GM19193 (cell line): Measurements from ENCODE around the gene SMARCD1.
A peak's percentile ranks its signal among the peaks of the same experiment; 100 is the strongest.

Experiments used
- POLR2A ChIP-seq: IDR thresholded peaks from 4 replicates; pipeline ENCODE4 v1.6.1; 2011; ENCODE audit not compliant: insufficient read depth, insufficient read length; ENCODE audit errors: extremely low read depth

SMARCD1 gene

GRCh38 chr12:50084775-50085614 is at the start of gene SMARCD1:
Gene SMARCD1, plus strand, starts transcription at chr12:50085342. Its CDS starts 28 bp downstream, at chr12:50085370.
- TF ChIP-seq POLR2A, result peak; percentile 72

GRCh38 chr12:50038336-50038735 is 46.8 kb upstream of the SMARCD1 start:
- no peak for TF ChIP-seq POLR2A

GRCh38 chr12:50039151-50039835 is 45.8 kb upstream of the SMARCD1 start:
- TF ChIP-seq POLR2A, result no peak

- no peak for TF ChIP-seq POLR2A
Measured at GRCh38 chr12:50040657-50041056, 44.5 kb upstream of the SMARCD1 start.

- no peak for TF ChIP-seq POLR2A
Measured at GRCh38 chr12:50041062-50041860, 43.9 kb upstream of the SMARCD1 start.

- no peak for TF ChIP-seq POLR2A
Measured at GRCh38 chr12:50041962-50042361, 43.2 kb upstream of the SMARCD1 start.

GRCh38 chr12:50042693-50043092 is 42.4 kb upstream of the SMARCD1 start:
- no peak for TF ChIP-seq POLR2A

- no peak for TF ChIP-seq POLR2A
Measured at GRCh38 chr12:50043308-50043707, 41.8 kb upstream of the SMARCD1 start.

- no peak for TF ChIP-seq POLR2A
Measured at GRCh38 chr12:50043854-50044253, 41.3 kb upstream of the SMARCD1 start.

- no peak for TF ChIP-seq POLR2A
Measured at GRCh38 chr12:50047693-50048250, 37.4 kb upstream of the SMARCD1 start.

- no peak for TF ChIP-seq POLR2A
Measured at GRCh38 chr12:50049254-50050118, 35.7 kb upstream of the SMARCD1 start.

GRCh38 chr12:50050119-50050385 is 35.1 kb upstream of the SMARCD1 start:
- TF ChIP-seq POLR2A, result no peak

GRCh38 chr12:50050410-50051098 is 34.6 kb upstream of the SMARCD1 start:
- TF ChIP-seq POLR2A, result no peak

GRCh38 chr12:50051101-50051806 is 33.9 kb upstream of the SMARCD1 start:
- no peak for TF ChIP-seq POLR2A

- TF ChIP-seq POLR2A, result no peak
Measured at GRCh38 chr12:50052544-50052943, 32.6 kb upstream of the SMARCD1 start.
